GM23338 (cell line): Measurements from ENCODE around the gene ZNF394. TPM values are rescaled to one million over a fixed set of nuclear protein-coding genes. Genes with fewer than 3 reads are reported as not detected.

Experiments used
- ATAC-seq: fragments of 200-7000 bp; cut with Tn5 transposase; 3 replicates; pipeline ENCODE4 v1.9.1; 2020
- DNase-seq: peaks from one replicate; pipeline ENCODE4 v3.0.0-alpha.2; 2015; ENCODE audit warnings: low spot score
- H2AFZ ChIP-seq: fragments of 200-600 bp; sonication (generic); 2 replicates; pipeline ENCODE4 v1.8.0; 2016; ENCODE audit warnings: antibody characterized with exemption, mild to moderate bottlenecking, moderate library complexity
- H3F3A ChIP-seq: fragments of 200-600 bp; sonication (generic); replicated peaks from 2 replicates; pipeline ENCODE4 v1.8.0; 2017; ENCODE audit warnings: antibody characterized with exemption, mixed run types, low read depth
- H3K27ac ChIP-seq: fragments of 200-600 bp; sonication (generic); 2 replicates; pipeline ENCODE4 v1.6.1; 2016; ENCODE audit warnings: low read depth
- H3K27me3 ChIP-seq: fragments of 200-600 bp; sonication (generic); 2 replicates; pipeline ENCODE4 v1.8.0; 2016; ENCODE audit warnings: mild to moderate bottlenecking, mixed run types, moderate library complexity; ENCODE audit not compliant: insufficient read depth
- H3K36me3 ChIP-seq: fragments of 200-600 bp; sonication (generic); 2 replicates; pipeline ENCODE4 v1.8.0; 2016; ENCODE audit warnings: mild to moderate bottlenecking; ENCODE audit not compliant: insufficient read depth
- H3K4me1 ChIP-seq: fragments of 200-600 bp; sonication (generic); 2 replicates; pipeline ENCODE4 v1.8.0; 2016; ENCODE audit warnings: mild to moderate bottlenecking, moderate library complexity; ENCODE audit not compliant: insufficient read depth
- H3K4me2 ChIP-seq: fragments of 200-600 bp; sonication (generic); 2 replicates; pipeline ENCODE4 v1.7.1; 2017; ENCODE audit warnings: mixed run types
- H3K4me3 ChIP-seq: fragments of 200-600 bp; sonication (generic); 2 replicates; pipeline ENCODE4 v1.6.1; 2016; ENCODE audit warnings: mixed run types
- H3K79me2 ChIP-seq: fragments of 200-600 bp; sonication (generic); replicated peaks from 2 replicates; pipeline ENCODE4 v1.8.0; 2017; ENCODE audit warnings: mild to moderate bottlenecking; ENCODE audit not compliant: insufficient read depth
- H3K9me2 ChIP-seq: fragments of 200-600 bp; sonication (generic); 2 replicates; pipeline ENCODE4 v1.8.0; 2017; ENCODE audit not compliant: insufficient read depth
- H4K20me1 ChIP-seq: fragments of 200-600 bp; sonication (generic); replicated peaks from 2 replicates; pipeline ENCODE4 v1.8.0; 2017; ENCODE audit warnings: mild to moderate bottlenecking; ENCODE audit not compliant: insufficient read depth
- H3K27ac Mint-ChIP-seq: 2 replicates; pipeline ENCODE4 v1.8.0; 2020; ENCODE audit warnings: inconsistent platforms, mild to moderate bottlenecking, moderate library complexity, mixed read lengths
- H3K27me3 Mint-ChIP-seq: 3 replicates; pipeline ENCODE4 v1.8.0; 2022; ENCODE audit warnings: low read depth, mild to moderate bottlenecking, moderate library complexity, mixed read lengths, inconsistent platforms; ENCODE audit not compliant: insufficient read depth, poor library complexity
- H3K36me3 Mint-ChIP-seq: 3 replicates; pipeline ENCODE4 v1.8.0; 2021; ENCODE audit warnings: low read depth, mild to moderate bottlenecking, inconsistent platforms, moderate library complexity, mixed read lengths
- H3K4me1 Mint-ChIP-seq: 3 replicates; pipeline ENCODE4 v1.8.0; 2020; ENCODE audit warnings: mild to moderate bottlenecking, inconsistent platforms, mixed read lengths
- H3K4me3 Mint-ChIP-seq: 3 replicates; pipeline ENCODE4 v1.8.0; 2021; ENCODE audit warnings: moderate library complexity, mild to moderate bottlenecking, inconsistent platforms, mixed read lengths
- H3K9me3 Mint-ChIP-seq: 3 replicates; pipeline ENCODE4 v1.8.0; 2020; ENCODE audit warnings: moderate library complexity, mild to moderate bottlenecking, inconsistent platforms, mixed read lengths
- CREB1 ChIP-seq: fragments of 250-450 bp; sonication (Bioruptor Pico); IDR thresholded peaks from 2 replicates; pipeline ENCODE4 v1.5.0; 2020; ENCODE audit warnings: low read depth, mild to moderate bottlenecking, moderate library complexity
- CTCF ChIP-seq, 2 experiments: fragments of 200-600 bp in 1 of 2; sonication (generic) in 1 of 2; conservative IDR thresholded peaks; 2 replicates each; pipeline versions ENCODE4 v1.5.1 to v1.6.1; 2016 to 2017; ENCODE audit warnings: antibody characterized with exemption in 2 of 2, low read depth in 2 of 2, mild to moderate bottlenecking in 2 of 2, moderate library complexity in 1 of 2
- ETS1 ChIP-seq: IDR thresholded peaks from 2 replicates; pipeline ENCODE4 v1.6.1; 2016; ENCODE audit warnings: antibody characterized with exemption
- EZH2 ChIP-seq: fragments of 200-600 bp; sonication (generic); IDR thresholded peaks from one replicate; pipeline ENCODE4 v1.8.0; 2017; ENCODE audit warnings: antibody characterized with exemption, mild to moderate bottlenecking, low read depth; ENCODE audit not compliant: unreplicated experiment
- EZH2phosphoT487 ChIP-seq: fragments of 200-600 bp; sonication (generic); IDR thresholded peaks from one replicate; pipeline ENCODE4 v1.8.1; 2018; ENCODE audit warnings: antibody characterized with exemption; ENCODE audit not compliant: unreplicated experiment
- JUNB ChIP-seq: IDR thresholded peaks from one replicate; pipeline ENCODE4 v1.6.1; 2016; ENCODE audit warnings: antibody characterized with exemption; ENCODE audit not compliant: unreplicated experiment
- NANOG ChIP-seq: IDR thresholded peaks from 2 replicates; pipeline ENCODE4 v1.6.1; 2016; ENCODE audit warnings: antibody characterized with exemption, borderline replicate concordance
- POLR2AphosphoS5 ChIP-seq: IDR thresholded peaks from 2 replicates; pipeline ENCODE4 v1.6.1; 2016; ENCODE audit warnings: antibody characterized with exemption, low read depth
- REST ChIP-seq: IDR thresholded peaks from one replicate; pipeline ENCODE4 v1.6.1; 2018; ENCODE audit warnings: antibody characterized with exemption; ENCODE audit not compliant: unreplicated experiment
- STAT1 ChIP-seq: IDR thresholded peaks from one replicate; pipeline ENCODE4 v1.6.1; 2016; ENCODE audit warnings: antibody characterized with exemption; ENCODE audit not compliant: unreplicated experiment
- ZNF114 ChIP-seq: fragments of 250-450 bp; sonication (Bioruptor Pico); IDR thresholded peaks from 2 replicates; pipeline ENCODE4 v1.5.0; 2020; ENCODE audit warnings: mild to moderate bottlenecking, moderate library complexity
- ZNF331 ChIP-seq: fragments of 250-450 bp; sonication (Bioruptor Pico); IDR thresholded peaks from 2 replicates; pipeline ENCODE4 v1.5.0; 2020; ENCODE audit warnings: low read depth, mild to moderate bottlenecking, moderate library complexity
- ZNF462 ChIP-seq: fragments of 250-450 bp; sonication (Bioruptor Pico); IDR thresholded peaks from 2 replicates; pipeline ENCODE4 v1.5.0; 2020; ENCODE audit warnings: mild to moderate bottlenecking, moderate library complexity
- polyA plus RNA-seq: library from polyadenylated mRNA; unstranded; fragments of >200 nt; fragmentation: Nextera tagmentation; extraction: Ambion mirVana; gene quantifications from 2 replicates; pipeline ENCODE4 v1.2.1, GENCODE V29; 2016
- total RNA-seq: library from RNA; depleted of rRNA; stranded (reverse); fragments of >200 nt; shearing (Covaris generic); gene quantifications from 2 replicates; pipeline ENCODE4 v1.2.3, GENCODE V29; 2014

The ZNF394 gene
- total and polyA plus RNA-seq, 2 experiments from 2014 or later, result 12.6 to 26.9 TPM

- no peak overlapping the region for H3K4me3 ChIP-seq
- no peaks in the 10 kb centered on the region for H3K9me2 ChIP-seq
- H3K4me2 ChIP-seq, result no peak overlapping the region
- H3K4me3 Mint-ChIP-seq, result no peak overlapping the region
- H3F3A ChIP-seq, result peaks cover 22% of the 10 kb centered on the region
- peaks cover 26% of the 10 kb centered on the region for H3K27me3 Mint-ChIP-seq
- peaks cover 16% of the 10 kb centered on the region for H3K36me3 ChIP-seq
- DNase-seq (no peak), ATAC-seq (no peak)
- H3K4me1 ChIP-seq, result no peaks in the 10 kb centered on the region
- no peaks in the 10 kb centered on the region for H3K4me1 Mint-ChIP-seq
- H4K20me1 ChIP-seq, result peaks cover 10% of the 10 kb centered on the region
- no peak for TF ChIP-seq STAT1
- TF ChIP-seq ZNF331 (CRISPR knock-in tag), result no peak
- no peak for TF ChIP-seq ZNF114 (CRISPR knock-in tag)
- TF ChIP-seq POLR2AphosphoS5, result no peak
- no peak for TF ChIP-seq EZH2phosphoT487
- no peak for TF ChIP-seq CREB1 (CRISPR knock-in tag)
- TF ChIP-seq EZH2, result no peak
- TF ChIP-seq JUNB, result no peak
- TF ChIP-seq ZNF462 (CRISPR knock-in tag), result no peak
- no peak for TF ChIP-seq ETS1
- no peak for TF ChIP-seq NANOG
- no peak for TF ChIP-seq CTCF (conservative IDR thresholded peaks at IDR 0.05; ENCODE audit: low read depth in 2 of 2)
- no peak for TF ChIP-seq REST
- no peak overlapping the region for H3K27ac Mint-ChIP-seq
- H3K36me3 Mint-ChIP-seq, result peaks cover 92% of the 10 kb centered on the region
- no peak overlapping the region for H2AFZ ChIP-seq
- no peak overlapping the region for H3K27ac ChIP-seq
- no peaks in the 10 kb centered on the region for H3K9me3 Mint-ChIP-seq
- 0 out of 2 replicates have a peak, but pooled peaks cover 3% of the 10 kb centered on the region for H3K79me2 ChIP-seq
- no peaks in the 10 kb centered on the region for H3K27me3 ChIP-seq
Observed at GRCh38 chr7:99452541-99452940, 47.5 kb downstream of the ZNF394 start.
